NCI-H187 treated with DMSO at 0.1 percent for 48 hours (cell line): ENCODE measurements around the gene VSX2.

Source experiments
- DNase-seq: peaks from one replicate; lab custom pipeline; 2025; lab: John Stamatoyannopoulos, UW

The VSX2 gene

DNA sequence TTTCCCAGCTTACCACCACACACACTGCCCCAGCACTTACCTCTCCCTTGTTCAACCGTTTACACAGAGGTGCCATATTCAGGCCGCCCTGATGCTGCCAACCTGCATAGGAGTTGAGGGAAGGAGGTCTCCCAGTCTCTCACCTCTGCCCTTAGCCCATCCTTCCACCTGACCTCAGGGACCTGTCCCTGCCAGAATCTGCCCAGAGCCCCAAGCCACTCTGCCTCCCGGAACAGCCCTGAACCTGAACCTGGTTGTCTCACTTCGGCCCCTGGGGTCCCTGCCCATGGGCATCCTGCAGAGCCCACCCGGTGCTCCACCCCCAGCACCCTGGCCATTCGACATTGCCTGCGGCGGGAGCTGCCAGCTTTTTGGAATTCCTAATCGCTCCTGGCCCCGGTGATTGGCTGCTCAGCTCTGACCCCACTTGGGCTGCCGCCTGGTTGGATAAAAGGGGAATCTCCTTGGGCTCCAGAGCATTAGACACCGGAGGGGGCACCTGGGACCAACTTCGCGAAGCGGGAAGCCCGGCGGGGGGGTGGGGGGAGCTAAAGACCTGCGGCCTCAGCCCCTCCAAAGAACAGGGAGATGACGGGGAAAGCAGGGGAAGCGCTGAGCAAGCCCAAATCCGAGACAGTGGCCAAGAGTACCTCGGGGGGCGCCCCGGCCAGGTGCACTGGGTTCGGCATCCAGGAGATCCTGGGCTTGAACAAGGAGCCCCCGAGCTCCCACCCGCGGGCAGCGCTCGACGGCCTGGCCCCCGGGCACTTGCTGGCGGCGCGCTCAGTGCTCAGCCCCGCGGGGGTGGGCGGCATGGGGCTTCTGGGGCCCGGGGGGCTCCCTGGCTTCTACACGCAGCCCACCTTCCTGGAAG lies at the start of gene VSX2:
Gene VSX2, plus strand, starts transcription at position 476 of the 874 bp plus-strand sequence. Its CDS starts 113 bp downstream, at position 589.
- no peak for DNase-seq

DNA sequence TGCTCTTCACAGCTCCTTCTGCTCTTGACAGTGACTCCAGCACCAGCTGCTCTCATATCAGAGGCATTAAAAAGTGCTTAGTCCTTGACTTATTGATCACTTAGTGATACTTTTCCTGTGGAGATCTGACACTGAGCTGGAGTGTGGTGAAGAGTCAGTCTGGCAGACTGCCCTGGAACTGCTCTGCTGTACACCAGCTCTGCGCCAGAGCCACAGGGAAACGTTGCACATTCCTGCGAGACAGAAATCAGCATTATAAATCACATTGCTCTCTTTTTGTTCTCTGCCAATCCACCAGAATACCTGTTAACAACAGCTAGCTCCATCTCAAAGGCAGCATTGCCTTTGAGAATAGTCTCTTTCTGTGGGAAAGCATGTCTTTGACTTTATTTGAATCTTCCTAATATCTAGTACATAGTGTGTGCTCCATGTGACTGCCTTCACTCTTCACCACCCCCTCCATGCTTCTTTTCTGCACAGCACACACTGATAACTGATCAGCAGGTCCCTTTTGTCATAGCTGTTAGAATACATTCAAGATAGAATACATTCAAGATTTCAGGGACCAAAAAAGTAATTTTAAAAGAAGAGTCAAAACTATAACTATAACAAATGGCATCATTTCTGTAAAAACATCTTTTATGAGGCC lies 48.2 kb upstream of the VSX2 start:
- DNase-seq, result no peak

DNA sequence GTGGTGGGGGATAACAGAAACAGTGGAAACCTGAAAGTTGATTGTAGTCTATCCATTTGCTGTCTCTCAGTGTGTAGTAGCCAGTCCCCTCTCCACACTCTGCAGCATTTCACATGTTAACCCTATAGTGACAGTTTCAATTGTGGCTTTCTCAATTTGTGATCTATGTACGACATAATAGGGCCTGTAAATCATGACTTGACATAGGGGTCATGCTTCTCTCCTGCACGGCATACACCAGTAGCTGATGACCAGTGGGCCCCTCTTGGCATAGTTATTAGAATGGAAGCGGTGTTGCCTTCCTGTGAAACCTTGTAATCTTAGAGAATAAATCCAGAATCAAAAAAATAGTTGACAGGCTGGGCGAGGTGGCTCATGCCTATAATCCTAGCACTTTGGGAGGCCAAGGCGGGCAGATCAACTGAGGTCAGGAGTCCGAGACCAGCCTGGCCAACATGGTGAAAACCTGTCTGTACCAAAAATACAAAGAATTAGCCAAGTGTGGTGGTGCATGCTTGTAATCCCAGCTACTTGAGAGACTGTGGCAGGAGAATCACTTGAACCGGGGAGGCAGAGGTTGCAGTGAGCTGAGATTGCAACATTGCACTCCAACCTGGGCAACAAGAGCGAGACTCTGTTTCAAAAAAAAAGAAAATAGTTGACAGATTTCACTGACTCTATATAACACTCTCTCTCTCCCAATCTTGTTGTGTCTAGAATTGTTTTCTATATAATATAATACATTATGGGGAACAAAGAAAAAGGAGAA lies 44.6 kb upstream of the VSX2 start:
- DNase-seq, result no peak

DNA sequence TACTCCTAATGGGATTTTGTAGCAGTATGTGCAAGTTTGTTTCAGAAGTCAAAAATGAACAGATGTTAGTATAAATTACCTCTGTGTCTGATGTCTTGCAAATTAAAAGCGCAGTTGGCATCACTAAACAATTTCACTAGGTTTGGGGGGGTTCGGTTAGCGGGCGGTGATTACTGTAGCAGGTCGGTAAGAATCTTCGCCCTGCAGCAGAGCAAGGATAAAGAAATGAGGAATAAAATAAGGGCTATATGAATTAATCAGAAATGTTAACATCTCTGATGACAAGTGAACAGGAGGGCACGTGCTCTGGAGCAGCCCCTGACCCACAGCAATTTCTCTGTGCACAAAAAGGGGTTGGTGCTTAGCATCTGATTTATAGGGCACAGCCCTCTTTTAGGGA lies 43.6 kb upstream of the VSX2 start:
- no peak for DNase-seq

DNA sequence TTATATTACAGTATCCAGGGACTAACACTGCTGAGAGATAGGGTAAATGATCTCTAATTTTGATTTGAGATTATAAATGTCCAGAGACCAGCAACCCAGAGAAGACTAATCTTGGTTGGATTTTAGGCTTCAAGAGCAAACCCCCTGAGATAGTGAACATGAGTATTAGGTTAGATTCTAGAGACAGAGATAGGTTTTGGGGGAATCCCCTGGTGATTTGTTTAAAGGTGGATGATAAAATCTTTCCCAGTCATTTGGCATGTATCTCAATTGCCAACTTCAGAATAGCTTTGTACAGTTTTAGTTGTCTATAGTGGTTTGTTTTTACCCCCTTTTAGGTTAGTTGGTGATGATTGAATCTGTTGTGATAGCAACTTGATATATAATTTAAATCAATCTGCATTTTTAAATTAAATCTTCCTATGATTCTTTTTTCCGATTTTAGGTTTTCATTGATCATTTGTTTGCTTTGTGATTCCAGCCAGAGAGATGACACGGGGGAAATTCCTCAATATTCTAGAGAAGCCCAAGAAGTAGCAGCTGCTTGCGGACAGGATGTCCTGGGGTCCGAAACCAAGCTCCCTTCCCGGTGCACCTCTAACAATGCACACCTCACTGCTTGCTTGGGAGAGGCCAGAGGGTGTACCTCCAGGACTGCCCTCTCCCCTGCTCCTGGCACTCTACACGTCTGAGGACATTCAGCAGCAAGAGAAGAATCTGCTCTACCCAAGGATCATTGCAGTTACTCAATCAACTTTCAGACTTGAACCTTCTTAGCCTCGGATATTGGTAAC lies 40.6 kb upstream of the VSX2 start:
- no peak for DNase-seq

DNA sequence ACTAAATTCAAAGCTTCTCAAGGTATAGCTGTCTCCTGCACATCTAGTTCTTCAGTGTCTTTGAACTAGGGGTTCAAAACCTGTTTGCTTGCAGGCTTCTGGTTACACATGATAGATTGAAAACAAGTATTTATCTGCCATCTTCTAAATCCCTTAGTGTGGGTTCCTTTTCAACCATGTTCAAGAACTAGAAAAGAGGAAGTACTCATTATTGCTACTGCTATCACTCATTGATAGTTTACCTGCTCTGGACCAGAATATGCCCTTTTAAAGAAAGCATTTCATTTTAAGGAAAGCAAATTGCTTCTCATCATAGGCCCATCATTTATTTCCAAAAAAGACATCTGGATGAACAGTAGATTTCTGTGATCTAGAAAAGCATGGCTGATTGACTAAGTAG lies 37.1 kb upstream of the VSX2 start:
- no peak for DNase-seq

DNA sequence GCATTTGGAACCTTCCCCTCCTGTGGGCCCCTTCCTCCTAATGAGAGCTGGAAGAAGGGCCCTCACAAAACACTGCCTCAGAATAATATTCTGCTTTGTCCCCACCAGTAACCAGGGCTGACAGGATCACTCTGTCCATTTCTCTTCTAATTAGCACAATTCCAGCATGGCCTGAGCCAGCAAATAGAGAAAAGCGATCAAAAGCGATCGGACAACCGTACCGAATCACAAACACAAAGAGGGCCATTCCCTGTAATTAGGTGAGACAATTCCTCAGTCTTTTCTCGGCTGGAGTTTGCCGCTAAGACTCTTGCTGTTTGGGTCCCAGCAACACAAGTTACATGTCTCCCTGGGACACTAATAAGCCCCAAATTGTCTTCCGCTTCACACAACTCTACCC lies 35.6 kb upstream of the VSX2 start:
- DNase-seq, result no peak

DNA sequence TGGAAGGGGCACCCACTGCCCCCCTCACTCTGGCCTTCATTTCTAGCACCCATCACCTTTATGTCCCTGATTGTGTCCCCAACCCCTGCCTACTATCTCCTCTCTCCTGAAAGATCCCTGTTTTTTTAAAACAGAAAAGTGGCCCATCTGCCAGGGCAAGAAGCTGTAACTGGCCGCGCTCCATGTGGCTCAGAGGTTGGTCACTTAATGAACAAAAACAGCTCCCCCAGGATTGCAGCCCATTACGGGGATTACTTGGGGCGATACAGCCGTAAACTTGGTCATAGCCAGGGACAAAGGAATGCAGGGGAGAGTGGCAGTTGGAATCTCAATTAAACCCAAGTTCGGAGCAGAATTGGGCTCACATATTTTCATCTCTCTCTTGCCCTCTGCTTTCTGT lies 34.8 kb upstream of the VSX2 start:
- no peak for DNase-seq

DNA sequence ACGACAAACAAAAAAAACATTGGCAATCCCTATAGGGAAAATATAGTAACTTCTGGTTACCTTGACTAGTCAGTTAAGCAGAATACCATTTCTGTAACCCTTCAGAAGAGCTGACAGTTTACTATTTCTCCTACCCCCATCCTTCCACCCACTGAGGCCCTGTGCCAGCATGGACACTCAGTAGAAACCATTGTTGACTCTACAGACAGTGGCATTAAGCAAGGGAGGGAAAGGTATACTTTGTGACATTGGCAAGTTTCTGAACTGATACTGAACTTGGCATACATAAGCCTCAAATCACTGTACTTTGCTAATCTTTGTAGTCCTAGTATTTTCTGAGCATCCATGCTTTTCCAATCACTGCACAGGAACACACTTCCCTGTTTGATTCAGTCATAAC lies 33.4 kb upstream of the VSX2 start:
- no peak for DNase-seq

DNA sequence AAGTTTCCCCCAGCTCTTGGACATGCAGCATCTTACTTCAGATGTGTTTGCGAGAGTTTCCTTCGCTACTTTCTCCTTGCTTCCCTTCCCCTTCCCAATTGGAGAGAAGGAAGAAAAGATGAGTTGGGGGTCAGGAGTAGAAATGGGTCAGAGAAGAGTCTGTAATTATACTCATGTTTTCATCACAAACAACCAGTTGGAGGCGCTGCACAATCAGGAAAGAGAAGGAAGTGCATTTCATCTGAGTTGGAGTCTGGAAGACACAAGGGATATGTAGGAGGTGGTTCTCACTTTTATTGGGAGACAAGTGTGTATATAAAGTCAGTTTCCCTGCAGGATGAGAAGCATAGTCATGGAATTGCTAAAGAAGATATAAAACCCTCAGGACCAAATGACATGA lies 31.3 kb upstream of the VSX2 start:
- DNase-seq, result no peak

DNA sequence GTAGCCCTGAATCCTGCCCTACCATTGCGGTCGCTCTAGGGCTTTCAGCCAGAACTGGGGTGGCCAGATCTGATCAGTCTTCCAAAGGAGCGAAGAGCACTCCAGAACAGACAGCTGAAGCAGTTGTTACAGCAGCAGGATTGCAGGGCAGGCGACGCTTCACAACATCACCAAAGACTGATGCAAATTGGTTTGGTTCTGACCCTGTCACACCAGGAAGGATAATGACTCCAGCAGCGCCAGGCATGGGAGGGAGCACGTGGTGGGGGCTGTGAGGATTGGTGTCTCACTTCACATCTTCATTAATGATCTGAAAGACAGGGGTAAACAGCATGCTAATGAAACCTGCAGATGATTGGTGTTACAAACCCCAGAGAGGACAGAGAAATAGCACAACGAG lies 30.6 kb upstream of the VSX2 start:
- DNase-seq, result no peak

DNA sequence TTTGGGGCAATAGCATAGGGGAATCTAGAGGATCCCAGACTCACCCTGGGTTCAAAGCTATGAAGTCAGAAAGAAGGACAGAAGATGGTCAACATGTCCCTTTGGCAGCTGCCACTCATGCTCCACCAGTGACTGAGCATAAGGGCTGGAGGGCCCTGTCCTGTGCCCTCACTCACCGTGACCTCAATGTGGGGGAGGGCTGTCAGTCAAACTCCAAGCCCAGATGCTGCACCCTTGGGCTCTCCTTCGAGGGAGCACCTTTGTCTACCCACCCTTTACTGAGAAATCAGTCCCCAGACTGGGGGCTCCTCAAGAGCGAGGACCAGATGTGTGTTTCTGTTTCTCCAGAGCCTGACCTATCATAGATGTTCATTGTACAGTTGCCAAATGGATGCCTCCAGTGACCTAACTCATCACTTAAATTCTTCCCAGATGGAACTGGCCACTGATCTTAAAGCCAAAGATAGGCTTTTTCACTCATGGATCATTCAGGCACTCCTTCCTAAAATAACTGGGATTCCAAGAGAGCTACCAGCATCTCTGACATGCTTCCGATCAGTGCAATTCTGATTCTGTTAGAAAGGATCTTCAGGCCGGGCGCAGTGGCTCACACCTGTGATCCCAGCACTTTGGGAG lies 27.2 kb upstream of the VSX2 start:
- no peak for DNase-seq

DNA sequence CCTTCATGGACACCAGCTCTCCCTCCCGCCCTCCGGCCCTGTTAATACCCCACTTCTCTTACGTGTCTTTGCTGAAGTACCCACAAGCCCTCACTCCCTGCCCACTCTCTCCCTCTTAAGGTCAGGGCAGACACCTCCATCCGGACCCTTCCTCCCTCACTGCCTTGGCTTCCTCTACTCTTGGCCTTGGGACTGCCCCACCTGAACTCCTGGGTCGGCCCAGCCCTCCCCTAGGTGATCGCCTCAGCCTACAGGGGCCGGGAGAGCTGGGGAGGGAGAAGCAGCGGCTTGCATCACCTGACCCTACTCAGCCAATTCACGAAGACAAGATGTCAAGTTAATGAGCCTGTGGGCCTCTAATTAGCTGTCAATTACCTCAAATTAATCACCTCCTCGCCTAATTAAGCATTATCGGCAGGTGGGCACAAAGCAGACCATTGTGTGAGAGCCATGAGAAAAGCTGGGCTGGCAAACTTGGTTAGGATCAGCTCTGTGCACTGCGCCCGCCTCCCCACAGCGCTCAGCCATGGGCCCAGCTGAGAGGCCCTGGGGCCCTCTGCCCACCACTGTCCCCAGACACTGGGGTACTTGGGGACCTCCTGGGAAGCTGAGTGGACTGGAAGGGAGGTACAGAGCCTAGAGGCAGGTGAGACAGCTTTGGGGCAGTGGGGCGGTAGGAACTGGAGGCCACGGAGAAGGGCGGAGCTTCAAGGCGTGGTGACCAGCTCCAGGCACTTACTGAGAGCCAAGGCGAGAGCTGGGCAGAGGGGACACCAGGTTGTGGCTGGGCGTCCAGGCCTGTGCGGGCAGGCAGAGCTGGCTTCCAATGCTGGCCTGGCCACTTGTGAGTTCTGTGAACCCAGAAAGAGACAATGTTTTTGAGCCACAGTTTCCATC lies 25.1 kb upstream of the VSX2 start:
- no peak for DNase-seq

DNA sequence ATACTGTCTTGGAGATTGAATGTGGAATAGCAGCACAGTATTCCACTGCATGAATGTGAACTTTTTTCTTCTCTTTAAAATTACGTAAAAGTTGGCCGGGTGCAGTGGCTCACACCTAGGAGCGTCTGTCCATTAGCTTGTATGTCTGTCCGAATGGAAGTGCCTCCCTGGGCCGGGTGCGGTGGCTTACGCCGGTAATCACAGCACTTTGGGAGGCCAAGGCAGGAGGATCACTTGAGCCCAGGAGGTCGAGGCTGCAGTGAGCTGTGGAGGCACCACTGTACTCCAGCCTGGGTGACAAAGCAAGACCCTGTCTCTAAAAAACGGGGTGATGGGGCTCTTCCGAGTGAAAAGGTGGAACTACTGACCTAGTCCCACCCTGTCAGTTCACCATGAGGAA lies 22.6 kb upstream of the VSX2 start:
- DNase-seq, result no peak

DNA sequence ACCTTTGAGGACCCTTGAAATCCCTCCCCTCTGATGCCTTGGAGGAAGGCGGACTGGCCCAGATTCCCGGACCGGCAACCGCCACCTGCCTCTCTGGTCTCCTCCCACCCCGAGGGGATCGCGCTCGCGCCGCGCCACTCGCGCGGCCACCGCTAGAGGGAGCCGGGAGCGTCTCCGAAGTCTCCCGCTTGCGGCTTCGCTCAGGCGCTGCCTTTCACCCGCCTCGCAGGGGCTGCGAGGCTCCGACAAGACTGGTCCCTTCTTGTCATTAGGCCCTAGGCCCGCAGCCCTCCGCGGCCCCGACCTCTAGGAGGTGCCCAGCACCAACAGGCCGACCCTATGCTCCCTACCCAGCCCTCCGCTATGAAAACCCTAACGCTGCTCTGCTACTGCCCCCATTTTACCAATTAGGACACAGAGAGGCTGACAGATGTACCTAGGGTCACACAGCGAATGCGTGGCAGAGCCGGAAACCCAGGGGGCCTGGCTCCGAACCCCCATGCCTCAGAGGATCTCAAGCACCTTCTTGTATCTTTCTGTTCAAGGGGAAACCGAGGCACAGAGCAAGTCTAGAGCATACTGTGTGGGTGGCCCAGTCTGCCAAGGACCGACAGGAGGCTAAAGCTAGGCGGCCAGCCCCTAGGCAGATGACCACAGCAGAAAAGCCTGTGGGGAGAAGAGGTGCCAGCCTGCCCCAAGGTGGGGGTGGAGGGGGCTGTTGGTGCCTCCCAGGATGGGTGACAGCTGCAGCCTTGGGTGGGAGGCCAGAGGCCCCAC lies 21.4 kb upstream of the VSX2 start:
- no peak for DNase-seq

DNA sequence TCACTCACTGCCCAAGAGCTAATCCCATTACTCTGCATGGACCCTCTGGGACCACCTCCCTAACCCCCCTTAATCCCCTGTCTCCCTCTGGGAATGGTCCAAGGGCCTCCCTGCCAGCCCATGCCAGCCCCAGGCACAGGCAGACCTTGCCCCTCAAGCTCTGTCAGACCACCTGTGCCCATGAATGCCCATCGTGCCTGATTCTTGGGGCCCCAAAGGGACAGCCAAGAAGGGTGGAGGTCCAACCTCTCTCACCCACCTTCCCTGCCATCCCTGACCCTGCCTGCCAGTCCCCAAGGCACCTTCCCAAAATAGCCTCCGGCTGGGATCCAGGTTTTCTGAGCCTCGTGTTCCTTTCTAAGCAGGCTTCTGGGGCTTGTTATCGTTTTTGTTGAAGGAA lies 20.8 kb upstream of the VSX2 start:
- DNase-seq, result no peak

DNA sequence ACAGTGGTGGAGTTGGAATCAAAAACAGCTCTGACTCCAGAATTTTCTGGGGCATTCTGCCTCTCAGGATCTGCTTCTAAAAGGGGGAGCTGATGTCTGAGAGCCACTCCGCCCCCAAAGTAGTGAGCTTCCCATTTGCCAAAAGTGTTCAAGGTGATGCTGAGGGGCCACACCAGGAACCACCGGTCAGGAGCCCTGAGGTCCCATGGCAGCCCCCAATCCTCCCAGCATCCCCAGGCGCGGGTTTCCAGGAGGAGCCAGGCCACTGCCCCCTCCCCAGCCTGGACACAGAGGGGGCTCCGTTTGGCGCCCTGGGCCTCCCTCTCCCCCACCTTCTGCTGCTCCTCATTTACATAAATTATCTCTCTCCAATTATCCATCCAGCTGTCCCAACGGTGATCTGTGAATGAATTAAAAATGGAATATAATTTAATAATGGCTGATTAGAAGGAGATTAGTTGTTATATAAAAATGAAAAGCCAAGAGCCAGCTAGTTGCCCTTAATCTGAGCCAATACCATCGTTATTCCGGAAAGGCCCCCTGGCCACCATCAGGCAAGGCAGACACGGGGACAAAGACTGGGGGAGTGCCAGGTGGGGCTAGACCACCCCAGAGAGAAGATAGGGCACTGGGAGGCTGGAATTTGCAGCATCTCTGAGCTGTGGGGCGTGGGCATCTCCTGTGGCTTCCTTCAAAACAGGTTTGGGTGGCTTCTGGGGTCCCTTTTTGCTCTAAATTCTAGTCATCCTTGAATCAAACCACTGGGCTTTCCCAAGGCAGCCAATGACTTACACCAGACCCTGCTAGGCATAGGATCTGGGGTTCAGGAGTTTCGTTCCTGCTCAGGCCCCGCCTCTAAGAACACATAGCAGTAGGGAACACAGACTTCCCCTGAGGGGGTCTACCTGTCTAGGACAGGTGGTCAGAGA lies 19.7 kb upstream of the VSX2 start:
- no peak for DNase-seq

DNA sequence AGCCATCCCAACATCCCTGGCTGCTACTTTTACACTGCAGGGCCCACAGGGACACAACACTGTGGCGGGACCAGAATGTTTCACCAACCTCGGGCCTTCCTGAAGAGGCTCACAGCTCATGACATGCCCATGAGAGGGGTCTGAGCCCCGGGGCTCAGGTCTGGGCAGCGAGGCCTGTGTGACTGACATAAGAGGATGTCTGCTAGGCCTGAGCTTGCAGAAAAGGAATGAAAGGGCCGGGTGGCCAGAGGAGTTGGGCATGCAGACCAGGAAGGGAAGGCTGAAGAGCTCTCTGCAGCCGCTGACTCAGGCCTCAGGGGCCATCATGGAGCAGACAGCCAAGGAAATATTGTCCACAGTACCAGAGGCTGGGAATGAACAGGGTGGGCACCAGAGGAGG lies 18.3 kb upstream of the VSX2 start:
- DNase-seq, result no peak

DNA sequence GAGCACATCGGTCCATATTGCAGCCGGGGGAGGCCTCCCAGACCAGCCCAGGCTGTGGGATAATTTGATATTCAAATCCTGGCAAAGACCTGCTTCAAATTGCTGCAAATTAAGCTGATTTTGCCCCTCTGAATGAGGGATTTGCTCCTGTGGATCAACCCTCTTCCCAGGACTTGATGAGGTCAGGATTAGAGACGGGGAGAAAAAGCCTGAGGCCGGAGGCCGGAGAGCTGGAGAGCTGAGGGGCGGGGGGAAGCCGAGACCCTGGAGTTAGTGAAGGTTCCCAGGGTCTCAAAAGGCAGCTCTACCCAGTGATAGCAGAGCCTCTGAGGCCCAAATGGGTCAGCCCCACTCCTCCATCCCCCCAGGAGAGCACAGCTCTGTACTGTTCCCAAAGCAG lies 17.5 kb upstream of the VSX2 start:
- no peak for DNase-seq
